Kidney (tissue), 14 donors: Measurements from ENCODE around the gene NENF. TPM values are rescaled to one million over a fixed set of nuclear protein-coding genes. Genes with fewer than 3 reads are reported as not detected.

Experiments
- DNase-seq, 5 donors: peaks; one replicate each; pipeline ENCODE4 v3.0.0-alpha.2; 2013 to 2020
- FAIRE-seq: peaks from 2 replicates; lab custom pipeline; 2012; peaks lifted over from hg19 to GRCh38; lab: Jason Lieb, UNC
- H3K27ac ChIP-seq, 2 donors: one replicate each; pipeline ENCODE4 v1.7.0; 2013; ENCODE audit warnings: low read depth in 2 of 2, low read length in 2 of 2, inconsistent platforms in 1 of 2
- H3K27me3 ChIP-seq: one replicate; pipeline ENCODE4 v1.7.1; 2013; ENCODE audit warnings: low read length, inconsistent platforms; ENCODE audit not compliant: control insufficient read depth, insufficient read depth
- H3K36me3 ChIP-seq, 3 donors: one replicate each; pipeline versions ENCODE4 v1.7.0 to v1.7.1; 2013; ENCODE audit warnings: low read length in 3 of 3, control low read depth in 1 of 3, inconsistent platforms in 1 of 3; ENCODE audit not compliant: insufficient read depth in 3 of 3, control insufficient read depth in 2 of 3
- H3K4me1 ChIP-seq, 3 donors: one replicate each; pipeline versions ENCODE4 v1.7.0 to v1.7.1; 2013; ENCODE audit warnings: low read length in 3 of 3, inconsistent platforms in 1 of 3, low read depth in 1 of 3; ENCODE audit not compliant: control insufficient read depth in 2 of 3, insufficient read depth in 2 of 3
- H3K4me3 ChIP-seq, 3 donors: one replicate each; pipeline versions ENCODE4 v1.7.0 to v1.8.1; 2013; ENCODE audit warnings: low read length in 3 of 3, control low read depth in 1 of 3, inconsistent platforms in 1 of 3
- H3K9ac ChIP-seq, 3 donors: one replicate each; pipeline versions ENCODE4 v1.7.0 to v1.7.1; 2013; ENCODE audit warnings: low read length in 3 of 3, control low read depth in 1 of 3, inconsistent platforms in 1 of 3
- H3K9me3 ChIP-seq, 3 donors: one replicate each; pipeline versions ENCODE4 v1.7.0 to v1.7.1; 2013; ENCODE audit warnings: low read length in 3 of 3, control low read depth in 1 of 3, inconsistent platforms in 1 of 3; ENCODE audit not compliant: control insufficient read depth in 2 of 3, insufficient read depth in 1 of 3
- intact Hi-C: fragments of 100-400 bp; cut with DNase I; formaldehyde crosslinking; loops from one replicate; pipeline ENCODE4 v1.11.1; 2022
- polyA plus RNA-seq: library from polyadenylated mRNA; stranded (reverse); fragments of 350-450 nt; fragmentation: Illumina TruSeq; extraction: RNeasy Lipid Tissue Mini Kit (QIAGEN cat#74804); gene quantifications from one replicate; pipeline ENCODE4 v1.2.3, GENCODE V29; 2014; ENCODE audit warnings: low read depth, low replicate concordance; ENCODE audit not compliant: insufficient read depth
- total RNA-seq: library from RNA; stranded (reverse); fragmentation: NEBNext Ultra II Directional; extraction: Animal tissue kit (Norgen Biotek cat#: 25700); gene quantifications from one replicate; pipeline ENCODE4 v1.2.1, GENCODE V29; 2021
- TF ChIP-seq, protein P1 (sequence below): IDR thresholded peaks from 3 replicates; pipeline ENCODE4 v1.5.1; 2012; ENCODE audit warnings: mild to moderate bottlenecking, moderate library complexity, borderline replicate concordance; ENCODE audit not compliant: insufficient read depth; ENCODE audit errors: extremely low read depth
- donor health status: control.
- donor health status: control.
- donor health status: control.
- donor health status: control.
- donor health status: control.
- donor health status: DM: yes; HTN: yes; CAD: no.
- donor health status: Normal renal cell carcinoma (clear cell type).

NENF gene
- total and polyA plus RNA-seq, 2 donors from 2014 or later, result 63.0 to 210 TPM

GRCh38 chr1:212414328-212415106 is 18.2 kb upstream of the NENF start, which contains the start of gene PACC1:
Gene PACC1, minus strand, starts transcription at chr1:212414886. Its CDS starts 129 bp downstream, at chr1:212414757.
- H3K4me1 ChIP-seq, result peaks cover 0 to 17% (median 15%) of the 10 kb centered on the region in 3 donors
- peak within 1 kb of the TSS; percentile 48 to 77 (median 76) for H3K4me3 ChIP-seq
- H3K27ac ChIP-seq, result no peak within 1 kb of the TSS
- FAIRE-seq (no peak), DNase-seq (peak; percentile 93 to 96 (median 94))
- no peaks in the 10 kb centered on the region for H3K27me3 ChIP-seq
- H3K9me3 ChIP-seq, result no peaks in the 10 kb centered on the region
- peaks cover 2 to 5% (median 4%) of the 10 kb centered on the region in 3 donors for H3K36me3 ChIP-seq
- TF ChIP-seq, protein P1, sequence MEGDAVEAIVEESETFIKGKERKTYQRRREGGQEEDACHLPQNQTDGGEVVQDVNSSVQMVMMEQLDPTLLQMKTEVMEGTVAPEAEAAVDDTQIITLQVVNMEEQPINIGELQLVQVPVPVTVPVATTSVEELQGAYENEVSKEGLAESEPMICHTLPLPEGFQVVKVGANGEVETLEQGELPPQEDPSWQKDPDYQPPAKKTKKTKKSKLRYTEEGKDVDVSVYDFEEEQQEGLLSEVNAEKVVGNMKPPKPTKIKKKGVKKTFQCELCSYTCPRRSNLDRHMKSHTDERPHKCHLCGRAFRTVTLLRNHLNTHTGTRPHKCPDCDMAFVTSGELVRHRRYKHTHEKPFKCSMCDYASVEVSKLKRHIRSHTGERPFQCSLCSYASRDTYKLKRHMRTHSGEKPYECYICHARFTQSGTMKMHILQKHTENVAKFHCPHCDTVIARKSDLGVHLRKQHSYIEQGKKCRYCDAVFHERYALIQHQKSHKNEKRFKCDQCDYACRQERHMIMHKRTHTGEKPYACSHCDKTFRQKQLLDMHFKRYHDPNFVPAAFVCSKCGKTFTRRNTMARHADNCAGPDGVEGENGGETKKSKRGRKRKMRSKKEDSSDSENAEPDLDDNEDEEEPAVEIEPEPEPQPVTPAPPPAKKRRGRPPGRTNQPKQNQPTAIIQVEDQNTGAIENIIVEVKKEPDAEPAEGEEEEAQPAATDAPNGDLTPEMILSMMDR, result no peak
- intact Hi-C loops, result no loop called here
- peak within 1 kb of the TSS in 2 of 3 donors; percentile 1 to 47 for H3K9ac ChIP-seq

DNA sequence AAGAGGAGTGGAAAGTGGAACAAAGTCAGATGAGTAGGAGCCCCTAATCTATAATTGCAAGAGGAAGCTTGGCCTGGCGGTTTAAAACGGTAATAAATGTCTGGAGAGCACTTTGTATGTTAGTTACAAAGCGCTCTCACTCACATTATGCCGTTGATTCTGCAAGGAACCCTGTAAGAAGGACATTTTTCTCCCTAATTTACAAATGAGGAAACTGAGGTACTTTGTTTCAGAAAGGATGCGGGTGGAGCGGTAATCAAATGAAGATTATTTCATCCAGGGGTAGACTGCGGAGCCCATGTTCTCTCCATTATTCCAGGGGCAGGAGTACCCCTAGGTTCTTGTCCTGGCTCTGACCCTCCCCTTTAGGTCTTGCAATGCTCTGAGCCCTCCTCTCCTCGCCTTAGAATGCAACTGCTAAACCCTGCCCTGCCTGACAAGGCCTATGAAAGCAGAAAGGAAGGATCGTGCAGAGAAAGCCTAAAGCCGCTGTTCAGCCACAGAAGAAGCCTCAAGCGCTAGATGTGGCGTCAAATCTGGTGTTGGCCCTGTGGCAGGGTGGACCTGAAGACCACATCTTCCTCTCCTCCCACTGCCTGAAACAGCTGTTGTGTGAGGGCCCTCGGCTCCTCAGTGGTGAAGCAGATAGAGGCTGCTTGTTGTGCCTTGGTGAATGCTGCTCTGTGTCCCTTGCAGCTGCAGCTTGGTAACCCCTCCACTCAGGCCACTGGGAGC is 17.4 kb upstream of the NENF start:
- FAIRE-seq (no peak), DNase-seq (no peak)
- Histone ChIP-seq H3K27me3 (no peaks in the 10 kb centered on the region), H3K27ac (no peak overlapping the region), H3K4me1 (peaks cover 0 to 11% (median 11%) of the 10 kb centered on the region in 3 donors), H3K9ac (peak overlapping the region in 1 of 3 donors; percentile 1), H3K4me3 (peak overlapping the region in 2 of 3 donors; percentile 48 to 76), H3K9me3 (no peaks in the 10 kb centered on the region), H3K36me3 (no peaks in the 10 kb centered on the region)
- intact Hi-C loops, result no loop called here
- TF ChIP-seq, protein P1, result no peak

DNA sequence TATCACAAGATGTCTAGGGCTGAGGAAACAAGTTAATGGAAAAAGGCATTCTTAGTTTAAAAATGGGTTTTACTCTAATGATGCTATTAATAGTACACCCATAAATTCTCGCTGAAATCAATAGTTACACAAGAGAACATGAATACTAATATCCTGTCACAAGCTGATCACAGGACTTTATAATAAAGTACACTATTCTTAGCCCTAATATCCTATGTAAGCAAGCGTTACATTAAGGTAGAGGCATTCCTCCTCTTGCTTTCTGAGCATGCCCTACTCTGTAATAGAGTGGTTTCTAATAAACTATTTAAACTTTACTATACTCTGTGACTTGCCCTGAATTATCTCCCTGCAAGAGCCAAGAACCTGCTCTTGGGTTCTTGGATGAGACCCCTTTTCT is 11.6 kb upstream of the NENF start:
- Histone ChIP-seq H3K36me3 (no peaks in the 10 kb centered on the region), H3K27me3 (no peaks in the 10 kb centered on the region), H3K9me3 (no peaks in the 10 kb centered on the region), H3K4me1 (no peaks in the 10 kb centered on the region), H3K27ac (no peak overlapping the region), H3K4me3 (no peak overlapping the region), H3K9ac (no peak overlapping the region)
- TF ChIP-seq, protein P1, result no peak
- FAIRE-seq, result no peak
- intact Hi-C loops, result no loop called here
- no peak for DNase-seq
